GM19239 (cell line): ENCODE measurements around the gene VSTM2L.

Experiments used
- DNase-seq: peaks from one replicate; pipeline ENCODE4 v3.0.0; 2011; ENCODE audit warnings: low spot score; ENCODE audit not compliant: insufficient read length
- FAIRE-seq: peaks from 2 replicates; lab custom pipeline; 2011; peaks lifted over from hg19 to GRCh38; lab: Jason Lieb, UNC

The VSTM2L gene

DNA sequence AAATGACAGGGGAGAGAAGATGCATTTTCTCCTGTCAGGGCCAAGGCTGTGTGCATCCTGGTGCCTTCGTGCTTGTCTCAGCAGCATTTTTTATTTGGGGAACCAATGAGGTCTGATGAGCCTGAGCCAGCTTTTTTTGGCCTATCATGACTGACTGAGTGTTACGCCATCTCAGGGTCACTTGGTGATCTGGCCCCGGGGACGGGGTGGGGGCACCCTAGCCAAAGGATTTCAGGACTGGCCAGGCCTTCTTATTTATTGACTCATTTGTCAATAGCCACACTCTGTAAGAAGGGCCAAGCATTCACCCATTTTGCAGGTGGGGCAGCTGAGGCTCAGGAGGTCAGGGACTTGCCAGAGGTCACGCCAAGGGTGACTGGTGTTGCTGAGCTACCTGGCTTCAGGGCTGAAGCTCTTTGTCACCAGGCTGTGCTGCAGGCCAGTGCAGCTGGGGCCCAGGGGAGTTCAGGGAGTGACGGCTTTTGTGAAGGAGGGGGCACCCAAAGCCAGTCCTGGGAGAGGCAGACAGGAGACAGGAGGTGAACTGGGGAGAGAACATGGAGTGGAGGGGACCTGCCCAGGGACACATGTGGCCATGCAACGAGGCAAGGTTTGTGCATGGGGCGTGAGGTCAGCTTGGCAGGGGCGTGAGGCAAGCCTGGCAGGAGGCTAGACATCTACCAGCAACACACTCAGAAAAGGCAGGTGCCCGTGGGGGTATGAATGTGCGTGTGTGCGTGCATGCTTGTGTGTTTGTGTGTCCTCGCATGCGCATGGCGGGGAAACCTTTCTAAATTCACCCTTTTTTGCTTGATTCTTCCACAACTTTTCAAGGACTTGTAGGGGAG, 31.1 kb downstream of the VSTM2L start:
- FAIRE-seq (no peak), DNase-seq (no peak)

GRCh38 chr20:37934634-37935375, 31.9 kb downstream of the VSTM2L start:
- FAIRE-seq (no peak), DNase-seq (no peak)

DNA sequence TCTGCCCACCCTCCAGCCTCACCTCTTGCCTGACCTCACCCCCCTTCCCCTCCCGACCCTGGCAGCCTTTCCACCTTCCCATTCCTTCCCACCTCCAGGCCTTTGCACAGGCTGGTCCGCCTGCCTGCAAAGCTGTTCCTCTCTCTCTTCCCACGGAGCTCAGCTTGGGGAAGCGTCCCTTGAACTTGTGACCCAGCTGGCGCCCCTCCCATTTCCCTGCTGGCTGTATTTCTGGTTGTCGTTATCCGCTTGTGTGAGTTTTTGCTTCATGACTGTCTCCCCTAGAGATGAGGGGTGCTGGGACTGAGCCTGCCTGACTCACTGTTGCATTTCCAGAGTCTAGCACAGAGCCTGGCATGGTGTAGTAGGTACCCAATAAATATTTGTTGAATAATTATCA, 32.5 kb downstream of the VSTM2L start:
- FAIRE-seq, result no peak
- no peak for DNase-seq

- DNase-seq (no peak), FAIRE-seq (no peak)
Measured at GRCh38 chr20:37936041-37936440, 33.1 kb downstream of the VSTM2L start.

DNA sequence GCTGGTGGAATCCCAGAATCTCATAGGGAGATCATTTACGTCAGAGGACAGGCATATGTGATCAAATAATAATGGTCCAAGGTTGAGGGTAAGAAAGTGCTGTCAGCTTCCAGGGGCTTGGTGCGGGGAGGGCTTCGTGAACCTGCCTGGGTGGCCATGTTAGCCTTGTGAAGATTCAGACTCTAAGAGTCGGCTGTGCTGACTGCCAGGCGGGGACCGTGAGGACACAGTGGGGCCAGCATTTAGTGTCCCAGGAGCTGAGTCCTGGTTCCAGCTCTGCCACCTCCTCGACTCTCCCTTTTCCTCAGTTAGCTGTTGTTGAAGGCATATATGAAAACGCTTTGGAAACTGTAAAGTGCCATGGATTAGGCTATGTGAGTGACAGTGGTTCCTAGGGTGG, 33.5 kb downstream of the VSTM2L start:
- FAIRE-seq (no peak), DNase-seq (no peak)

DNA sequence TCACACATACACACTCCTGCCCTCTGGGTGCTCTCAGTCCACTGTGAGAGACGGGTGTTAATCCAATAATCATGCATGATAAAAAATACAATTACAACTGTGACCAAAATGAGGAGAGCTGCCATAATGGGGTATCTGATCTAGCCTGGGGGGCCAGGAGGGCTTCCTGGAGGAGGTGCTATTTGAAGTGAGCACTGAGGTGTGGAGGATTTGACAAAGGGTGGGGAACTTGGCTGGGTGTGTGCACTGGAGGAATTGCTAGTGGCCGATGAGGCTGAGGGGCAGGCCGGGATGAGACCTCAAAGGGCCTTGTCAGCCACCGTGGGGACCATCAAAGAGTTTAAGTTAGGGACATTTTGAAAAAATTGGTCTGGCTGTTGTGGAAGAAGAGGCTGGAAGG, 34.8 kb downstream of the VSTM2L start:
- FAIRE-seq (no peak), DNase-seq (no peak)

GRCh38 chr20:37938181-37938750, 35.3 kb downstream of the VSTM2L start:
- FAIRE-seq (no peak), DNase-seq (no peak)

GRCh38 chr20:37938954-37939353, 36.0 kb downstream of the VSTM2L start:
- DNase-seq, result no peak
- no peak for FAIRE-seq

GRCh38 chr20:37939701-37940560, 37.0 kb downstream of the VSTM2L start:
- DNase-seq (no peak), FAIRE-seq (no peak)

DNA sequence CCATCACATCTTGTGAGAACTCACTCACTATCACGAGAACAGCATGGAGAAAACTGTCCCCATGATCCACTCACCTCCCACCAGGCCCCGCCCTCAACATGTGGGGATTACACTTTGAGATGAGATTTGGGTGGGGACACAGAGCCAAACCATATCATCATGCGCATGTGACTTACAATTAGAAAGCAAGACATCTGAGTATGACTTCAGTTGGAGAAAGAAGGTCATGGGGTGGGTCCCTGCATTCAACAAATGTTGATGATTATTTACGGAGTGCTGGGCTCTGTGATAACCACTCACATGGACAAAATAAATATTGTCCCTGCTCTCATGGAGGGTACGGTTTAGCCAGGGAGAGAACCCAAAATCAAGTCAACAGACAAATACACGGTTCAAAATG, 37.9 kb downstream of the VSTM2L start:
- FAIRE-seq, result no peak
- no peak for DNase-seq

DNA sequence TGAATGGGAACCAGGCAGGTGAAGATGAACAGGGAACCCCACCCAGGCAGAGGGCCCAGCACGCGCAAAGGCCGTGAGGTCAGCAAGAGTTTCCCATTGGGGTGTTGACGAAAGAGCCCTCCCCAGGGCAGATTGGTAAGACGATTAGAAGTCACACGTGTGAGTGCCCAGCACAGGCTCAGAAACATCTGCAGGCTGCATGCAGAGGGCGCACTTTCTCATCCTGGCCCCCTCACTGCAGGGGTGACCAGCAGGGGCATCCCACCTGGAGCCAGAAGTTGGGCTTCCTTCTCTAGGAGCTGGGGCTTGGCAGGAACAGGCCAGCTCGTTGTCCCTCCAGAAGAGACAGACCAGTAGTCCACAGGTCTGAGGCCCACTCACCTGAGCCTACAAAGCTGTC, 38.4 kb downstream of the VSTM2L start:
- DNase-seq (no peak), FAIRE-seq (no peak)

- DNase-seq (no peak), FAIRE-seq (no peak)
Measured at GRCh38 chr20:37941992-37942391, 39.1 kb downstream of the VSTM2L start.

DNA sequence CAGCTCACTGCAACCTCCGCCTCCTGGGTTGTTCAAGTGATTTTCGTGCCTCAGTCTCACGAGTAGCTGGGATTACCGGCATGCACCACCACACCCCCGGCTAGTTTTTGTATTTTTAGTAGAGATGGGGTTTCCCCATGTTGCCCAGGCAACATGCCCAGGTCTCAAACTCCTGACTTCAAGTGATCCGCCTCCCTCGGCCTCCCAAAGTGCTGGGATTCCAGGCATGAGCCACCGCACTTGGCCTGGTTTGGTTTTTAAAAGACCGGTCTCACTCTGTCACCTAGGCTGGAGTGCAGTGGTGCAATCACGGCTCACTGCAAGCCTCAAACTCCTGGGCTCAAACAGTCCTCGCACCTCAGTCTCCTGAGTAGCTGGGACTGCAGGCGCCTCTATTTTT, 40.1 kb downstream of the VSTM2L start:
- FAIRE-seq (no peak), DNase-seq (no peak)

- no peak for FAIRE-seq
- no peak for DNase-seq
Measured at GRCh38 chr20:37943501-37944455, 40.9 kb downstream of the VSTM2L start.

DNA sequence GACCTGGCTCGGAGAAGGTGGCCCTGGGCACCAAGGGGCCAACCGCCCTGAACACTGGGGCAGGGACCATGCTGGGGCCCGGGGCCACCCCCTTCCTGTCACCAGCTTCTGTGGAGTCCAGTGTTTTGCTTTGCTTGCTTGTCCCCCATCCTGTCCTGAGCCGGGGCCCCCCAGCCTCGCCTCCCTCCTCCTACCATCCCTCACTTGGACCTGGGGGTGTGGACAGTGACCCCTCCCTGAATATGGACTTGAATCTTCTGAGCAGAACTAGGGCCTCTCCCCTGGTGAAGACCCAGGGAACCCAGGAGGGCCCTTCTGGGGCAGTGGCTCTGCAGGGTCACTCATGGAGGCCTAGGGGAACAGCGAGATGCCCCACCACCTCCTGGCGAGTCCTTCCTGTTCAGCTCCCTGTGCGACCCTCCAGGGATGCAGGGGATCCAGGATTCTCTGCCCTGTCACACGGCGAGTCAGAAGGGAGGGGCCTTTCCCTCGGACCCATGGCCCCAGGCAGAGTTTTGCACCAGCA, 41.6 kb downstream of the VSTM2L start:
- FAIRE-seq, result no peak
- no peak for DNase-seq

GRCh38 chr20:37945091-37945547, 42.2 kb downstream of the VSTM2L start:
- FAIRE-seq (no peak), DNase-seq (no peak)

- FAIRE-seq (no peak), DNase-seq (no peak)
Measured at GRCh38 chr20:37946946-37947345, 44.0 kb downstream of the VSTM2L start.

DNA sequence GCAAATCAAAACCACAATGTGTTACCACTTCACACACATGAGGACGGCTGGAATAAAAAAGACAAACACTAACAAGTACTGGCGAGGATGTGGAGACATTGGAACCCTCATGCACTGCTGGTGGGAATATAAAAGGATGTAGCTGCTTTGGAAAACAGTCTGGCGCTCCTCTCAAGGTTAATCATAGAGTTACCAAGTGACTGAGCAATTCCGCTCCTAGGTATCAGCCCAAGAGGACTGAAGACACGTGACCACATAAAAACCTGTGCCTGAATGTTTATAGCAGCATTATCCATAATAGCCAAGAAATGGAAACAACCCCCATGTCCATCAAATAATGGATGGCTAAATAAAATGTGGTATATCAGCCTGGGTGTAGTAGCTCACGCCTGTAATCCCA, 45.0 kb downstream of the VSTM2L start:
- no peak for DNase-seq
- no peak for FAIRE-seq

DNA sequence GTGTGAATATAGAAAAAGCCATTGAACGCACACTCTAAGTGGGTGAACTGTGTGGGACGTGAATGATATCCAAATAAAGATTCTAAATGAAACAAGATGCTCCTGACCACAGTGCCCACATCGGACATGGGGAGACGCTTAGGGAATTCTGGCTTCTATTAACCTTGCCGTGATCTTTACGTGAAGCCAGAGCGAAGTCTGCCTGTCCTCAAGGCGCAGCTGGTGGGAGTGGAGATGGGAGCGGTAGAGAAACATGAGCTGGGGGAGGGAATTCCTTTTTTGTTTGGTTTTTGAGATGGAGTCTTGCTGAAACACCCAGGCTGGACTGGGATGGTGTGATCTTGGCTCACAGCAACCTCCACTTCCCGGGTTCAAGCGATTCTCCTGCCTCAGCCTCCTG, 46.0 kb downstream of the VSTM2L start:
- no peak for FAIRE-seq
- DNase-seq, result no peak
